Activated CD8-positive, alpha-beta memory T cell treated with anti-CD3 and anti-CD28 coated beads for 1 hour (primary cell): ENCODE data around the gene PACC1.

Experiments used
- DNase-seq, 2 donors: peaks; one replicate each; pipeline ENCODE4 v3.0.0-alpha.2; 2020; ENCODE audit warnings: low read depth in 1 of 2; ENCODE audit errors: extremely low read depth in 1 of 2

PACC1 gene

GRCh38 chr1:212438831-212439237 is 24.1 kb upstream of the PACC1 start:
- DNase-seq, result no peak

GRCh38 chr1:212437179-212437798 is 22.6 kb upstream of the PACC1 start:
- no peak for DNase-seq

GRCh38 chr1:212434992-212435391 is 20.3 kb upstream of the PACC1 start:
- DNase-seq, result no peak

- DNase-seq, result no peak
Observed at GRCh38 chr1:212433577-212434462, 19.1 kb upstream of the PACC1 start.

GRCh38 chr1:212432661-212433576 is 18.2 kb upstream of the PACC1 start, which contains the start of gene NENF:
Gene NENF (plus strand): TSS chr1:212432920. CDS start chr1:212432944, 24 bp downstream.
- peak in 1 of 2 donors; percentile 65 for DNase-seq

- DNase-seq, result no peak
Observed at GRCh38 chr1:212432272-212432660, 17.6 kb upstream of the PACC1 start.

- DNase-seq, result no peak
Observed at GRCh38 chr1:212431644-212432043, 17.0 kb upstream of the PACC1 start.

GRCh38 chr1:212430955-212431394 is 16.3 kb upstream of the PACC1 start:
- DNase-seq, result no peak

- no peak for DNase-seq
Observed at GRCh38 chr1:212430416-212430815, 15.7 kb upstream of the PACC1 start.

GRCh38 chr1:212428496-212428895 is 13.8 kb upstream of the PACC1 start:
- DNase-seq, result no peak

GRCh38 chr1:212423879-212424278 is 9.2 kb upstream of the PACC1 start:
- no peak for DNase-seq

GRCh38 chr1:212421165-212421564 is 6.5 kb upstream of the PACC1 start:
- no peak for DNase-seq

GRCh38 chr1:212415107-212415841 is 588 bp upstream of the PACC1 start:
- no peak for DNase-seq

GRCh38 chr1:212413902-212414327 is 771 bp downstream of the PACC1 start:
- peak in 1 of 2 donors; percentile 27 for DNase-seq

GRCh38 chr1:212412374-212412773 is 2.3 kb downstream of the PACC1 start:
- DNase-seq, result no peak

- no peak for DNase-seq
Observed at GRCh38 chr1:212410231-212410820, 4.4 kb downstream of the PACC1 start.

GRCh38 chr1:212402666-212403321 is 11.9 kb downstream of the PACC1 start:
- no peak for DNase-seq

GRCh38 chr1:212401838-212402582 is 12.7 kb downstream of the PACC1 start:
- DNase-seq, result no peak

- no peak for DNase-seq
Observed at GRCh38 chr1:212401042-212401441, 13.6 kb downstream of the PACC1 start.
